ENCODE data around the gene STIM2.
A peak's percentile ranks its signal among the peaks of the same experiment; 100 is the strongest.

Gene STIM2

DNA sequence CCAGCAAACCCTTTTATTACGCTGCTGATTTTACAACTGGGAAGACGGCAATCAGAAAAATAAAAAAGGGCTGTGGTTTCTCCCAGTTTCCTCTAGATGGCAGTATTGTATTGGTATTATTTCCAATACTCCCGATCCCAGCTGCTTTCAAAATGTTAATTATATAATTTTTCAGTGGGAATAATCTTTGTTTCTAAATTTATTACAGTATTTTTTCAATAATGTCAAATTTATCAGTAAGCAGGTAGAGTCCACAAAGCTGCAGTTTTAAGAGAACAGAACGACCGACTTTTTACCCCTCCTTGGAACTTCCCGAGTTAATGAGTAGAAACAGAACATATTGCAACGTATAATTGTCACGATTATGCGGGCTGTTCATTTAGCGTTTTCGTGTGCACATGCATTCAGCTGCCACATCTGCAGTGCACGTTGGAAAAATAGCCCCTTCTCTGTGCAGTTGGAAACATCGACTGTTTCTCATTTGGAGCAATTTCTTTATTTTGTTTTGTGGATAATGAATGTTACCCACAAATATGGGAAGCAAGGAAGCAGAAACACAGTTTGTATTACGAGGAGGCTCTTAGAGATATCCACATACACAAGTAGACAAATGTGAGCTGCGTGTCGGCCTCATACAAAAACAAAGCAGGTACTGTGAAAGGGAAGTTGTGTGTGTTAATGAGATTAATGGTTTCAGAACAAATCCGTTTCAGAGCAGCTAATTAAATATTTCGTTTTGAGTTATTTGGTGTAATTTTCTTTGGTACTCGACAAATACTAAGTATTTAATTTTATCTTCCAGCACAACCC lies 188.0 kb downstream of the STIM2 start:
- DNase-seq = peak; percentile 70

DNA sequence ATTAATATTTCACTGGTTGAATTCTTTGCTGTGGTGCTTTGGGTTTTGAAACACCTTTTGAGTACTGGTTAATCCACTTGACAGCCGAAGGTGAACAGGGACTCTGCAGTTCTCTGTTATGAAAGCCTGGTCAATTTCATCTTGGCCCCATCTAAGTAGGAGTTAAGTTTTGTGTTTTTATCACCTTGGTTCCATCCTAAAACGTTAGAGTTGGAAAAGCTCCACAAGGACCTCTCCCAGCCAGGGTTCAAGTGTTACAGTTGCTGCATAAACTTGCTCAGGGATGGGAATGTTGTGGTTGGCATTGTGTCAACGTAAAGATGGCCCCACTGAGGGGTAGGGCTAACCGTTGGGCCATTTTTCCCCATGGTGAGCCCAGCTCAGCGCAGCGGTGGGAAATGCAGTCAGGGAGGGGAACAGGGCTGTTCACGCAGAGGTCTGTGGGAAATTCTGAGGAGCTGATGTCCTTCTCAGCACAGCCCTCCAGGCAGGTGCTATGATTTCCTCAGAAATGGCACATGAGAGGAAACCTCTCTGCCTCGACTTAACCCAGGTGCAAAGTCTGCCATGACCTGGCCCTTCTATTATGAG lies 188.7 kb downstream of the STIM2 start:
- DNase-seq = no peak

DNA sequence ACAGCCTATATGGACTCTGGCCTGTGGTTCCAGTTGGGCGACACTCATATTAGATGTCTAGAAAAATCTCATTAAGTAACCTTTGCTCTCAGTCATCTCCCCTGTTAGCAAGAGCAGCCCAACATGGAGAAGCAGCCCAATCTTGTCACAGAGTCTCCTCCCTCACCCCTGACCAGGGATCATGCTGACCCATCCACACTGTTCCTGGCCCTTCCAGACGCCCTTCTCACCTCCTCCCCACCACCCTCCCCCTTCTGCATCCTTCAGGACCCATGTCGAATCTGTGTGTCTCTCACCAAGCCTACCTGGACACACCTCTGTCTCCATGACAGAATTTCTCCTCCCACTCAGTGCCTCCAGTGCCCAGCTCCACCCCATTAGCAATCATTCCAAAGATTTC lies 190.1 kb downstream of the STIM2 start:
- no peak for DNase-seq

DNA sequence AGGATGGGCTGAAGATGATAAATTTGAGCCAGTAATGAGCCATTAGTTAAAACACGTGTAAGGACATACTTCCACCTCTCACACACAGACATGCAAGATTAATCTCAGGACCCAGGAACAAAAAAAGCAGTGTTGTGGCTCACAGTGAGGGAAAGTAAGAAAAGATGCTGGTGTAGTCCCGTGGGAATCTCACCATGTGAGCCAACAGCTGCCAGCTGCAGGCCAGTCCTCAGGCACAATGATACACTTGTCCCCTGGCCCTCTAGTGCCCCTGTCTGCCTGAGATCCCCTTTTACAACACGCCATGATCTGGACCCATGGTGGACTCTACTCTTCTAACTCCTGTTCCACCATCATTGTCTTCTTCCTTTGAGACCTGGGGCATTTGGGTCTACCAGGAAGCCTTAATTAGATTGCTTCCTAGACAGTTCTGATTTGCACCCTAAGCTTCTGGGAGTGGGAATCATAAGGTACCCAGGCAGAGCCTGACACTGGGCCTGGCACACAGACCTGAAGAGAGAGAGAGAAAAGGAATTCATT lies 194.7 kb downstream of the STIM2 start:
- no peak for DNase-seq

DNA sequence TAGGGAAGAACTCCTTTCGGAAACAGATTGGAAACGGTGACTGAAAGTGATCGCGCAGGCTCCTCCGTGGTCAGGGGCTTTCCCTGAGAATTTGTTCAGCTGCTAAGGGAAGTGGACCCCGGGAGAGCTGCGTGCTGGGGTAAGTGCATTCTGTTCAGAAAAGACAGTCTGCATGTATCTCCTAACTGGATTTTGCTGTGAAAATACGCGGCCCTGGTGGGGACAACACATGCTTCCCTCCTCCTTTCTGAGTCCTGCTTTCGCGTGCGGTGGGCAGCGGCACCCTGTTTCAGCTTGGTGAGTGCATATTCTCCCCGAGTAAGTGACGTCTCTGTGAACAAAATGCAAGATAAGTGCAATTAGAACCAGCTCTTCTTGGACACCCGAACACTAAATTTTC lies 195.6 kb downstream of the STIM2 start:
- no peak for DNase-seq

GRCh38 chr4:27057053-27057452 lies 196.4 kb downstream of the STIM2 start:
- DNase-seq = no peak

DNA sequence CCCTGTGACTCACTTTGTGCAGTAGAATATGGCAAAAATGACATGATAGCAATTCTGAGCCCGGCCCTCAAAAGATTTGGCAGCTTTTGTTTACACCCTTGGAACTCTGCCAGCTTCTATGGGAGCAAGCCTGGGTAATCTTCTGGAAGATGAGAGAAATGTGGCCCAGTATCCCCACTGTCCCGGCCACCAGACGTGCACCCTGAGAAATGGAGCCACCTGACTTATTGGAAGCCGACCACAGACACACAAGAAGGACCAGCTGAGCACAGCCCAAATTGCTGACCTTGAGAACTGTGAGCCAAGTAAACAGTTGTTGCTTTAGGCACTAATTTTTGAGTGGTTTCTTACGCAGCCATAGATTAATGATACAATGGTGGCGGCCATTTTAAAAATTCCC lies 197.0 kb downstream of the STIM2 start:
- DNase-seq = peak; percentile 20

- no peak for DNase-seq
These were observed 198.3 kb downstream of the STIM2 start for GRCh38 chr4:27058819-27059406.

- no peak for DNase-seq
These were observed 198.8 kb downstream of the STIM2 start for GRCh38 chr4:27059446-27059845.

DNA sequence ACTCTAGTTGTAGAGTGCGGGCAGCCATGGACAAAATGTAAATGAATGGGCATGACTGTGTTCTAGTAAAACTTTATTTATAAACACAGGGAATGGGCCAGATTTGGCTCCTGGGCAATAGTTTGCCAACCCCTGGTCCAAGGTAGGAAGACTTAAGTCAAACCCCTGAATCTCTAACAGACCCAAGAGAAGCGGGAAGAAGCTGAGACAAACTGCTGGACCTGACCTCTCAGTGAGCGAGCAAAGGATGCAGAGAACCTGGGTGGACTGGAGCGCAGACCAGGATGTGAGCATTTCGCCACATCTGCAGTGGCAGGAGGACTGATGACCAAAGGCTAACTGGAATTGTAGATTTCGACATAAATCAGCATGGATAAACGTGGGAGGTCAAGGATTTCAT lies 201.6 kb downstream of the STIM2 start:
- no peak for DNase-seq

GRCh38 chr4:27066591-27066990 lies 205.9 kb downstream of the STIM2 start:
- DNase-seq = peak; percentile 65

- peak; percentile 19 for DNase-seq
These were observed 207.7 kb downstream of the STIM2 start for GRCh38 chr4:27068151-27068867.
